CD14-positive monocyte (primary cell): Measurements from ENCODE around the gene TMEM236. TPM values are rescaled to one million over a fixed set of nuclear protein-coding genes. Genes with fewer than 3 reads are reported as not detected.

Experiments
- DNase-seq, 3 donors: peaks; one replicate each; pipeline ENCODE4 v3.0.0-alpha.2; 2011 to 2022
- H2AFZ ChIP-seq: 2 replicates; pipeline ENCODE4 v1.6.0; 2012; ENCODE audit warnings: mild to moderate bottlenecking, low read depth, low read length, inconsistent platforms; ENCODE audit not compliant: insufficient read depth, poor library complexity, severe bottlenecking
- H3K27ac ChIP-seq, 2 donors: 1 replicate in 1 of 2; 2 replicates in 1 of 2; pipeline ENCODE4 v1.5.1; 2012 to 2013; ENCODE audit warnings: low read length in 2 of 2, control low read depth in 1 of 2, inconsistent platforms in 1 of 2, low read depth in 1 of 2, mild to moderate bottlenecking in 1 of 2
- H3K27me3 ChIP-seq, 2 donors: one replicate each; pipeline versions ENCODE4 v1.6.0 to v1.6.1; 2011 to 2013; ENCODE audit warnings: low read length in 2 of 2; ENCODE audit not compliant: control insufficient read depth in 2 of 2, insufficient read depth in 2 of 2
- H3K36me3 ChIP-seq, 2 donors: replicated peaks in 1 of 2; 1 replicate in 1 of 2; 2 replicates in 1 of 2; pipeline versions ENCODE4 v1.5.1 to v1.6.1; 2012 to 2013; ENCODE audit warnings: low read length in 2 of 2, control low read depth in 1 of 2, inconsistent platforms in 1 of 2, mild to moderate bottlenecking in 1 of 2; ENCODE audit not compliant: insufficient read depth in 2 of 2, control insufficient read depth in 1 of 2
- H3K4me1 ChIP-seq, 2 donors: 1 replicate in 1 of 2; 2 replicates in 1 of 2; pipeline versions ENCODE4 v1.5.1 to v1.6.1; 2012 to 2013; ENCODE audit warnings: low read length in 2 of 2, control low read depth in 1 of 2, inconsistent platforms in 1 of 2, mild to moderate bottlenecking in 1 of 2, moderate library complexity in 1 of 2; ENCODE audit not compliant: insufficient read depth in 2 of 2, control insufficient read depth in 1 of 2
- H3K4me2 ChIP-seq: replicated peaks from 2 replicates; pipeline ENCODE3; 2012; ENCODE audit warnings: low read length, moderate library complexity, mild to moderate bottlenecking; ENCODE audit not compliant: poor library complexity, severe bottlenecking; ENCODE audit errors: extremely low read depth
- H3K4me3 ChIP-seq, 3 experiments: fragments of 200-600 bp in 1 of 3; sonication (generic) in 1 of 3; replicated peaks in 1 of 3; 1 replicate in 2 of 3; 2 replicates in 1 of 3; pipeline ENCODE4 v1.5.1; 2011 to 2013; ENCODE audit warnings: low read length in 3 of 3, mild to moderate bottlenecking in 3 of 3, control low read depth in 2 of 3, low read depth in 2 of 3, inconsistent platforms in 1 of 3, moderate library complexity in 1 of 3
- H3K79me2 ChIP-seq: 2 replicates; pipeline ENCODE4 v1.6.0; 2012; ENCODE audit warnings: mild to moderate bottlenecking, control low read depth, inconsistent platforms, low read length, moderate library complexity; ENCODE audit not compliant: insufficient read depth
- H3K9ac ChIP-seq: 2 replicates; pipeline ENCODE4 v1.6.0; 2017; ENCODE audit warnings: low read length, mild to moderate bottlenecking; ENCODE audit not compliant: insufficient read depth, poor library complexity, severe bottlenecking
- H3K9me3 ChIP-seq, 2 donors: replicated peaks in 1 of 2; 1 replicate in 1 of 2; 2 replicates in 1 of 2; pipeline versions ENCODE4 v1.5.1 to v1.6.1; 2012 to 2013; ENCODE audit warnings: low read length in 2 of 2, control low read depth in 1 of 2; ENCODE audit not compliant: control insufficient read depth in 1 of 2, insufficient read depth in 1 of 2
- H4K20me1 ChIP-seq: 2 replicates; pipeline ENCODE4 v1.6.0; 2012; ENCODE audit warnings: mild to moderate bottlenecking, low read length, control low read depth, moderate library complexity; ENCODE audit not compliant: insufficient read depth
- H3K27ac Mint-ChIP-seq, 7 donors: one replicate each; pipeline ENCODE4 v1.8.0; 2020; ENCODE audit warnings: mild to moderate bottlenecking in 7 of 7, mixed read lengths in 7 of 7, moderate library complexity in 6 of 7, inconsistent platforms in 2 of 7
- H3K27me3 Mint-ChIP-seq, 3 donors: one replicate each; pipeline ENCODE4 v1.8.0; 2021 to 2022; ENCODE audit warnings: low read depth in 3 of 3, mild to moderate bottlenecking in 3 of 3, mixed read lengths in 3 of 3, moderate library complexity in 3 of 3, inconsistent platforms in 1 of 3
- H3K36me3 Mint-ChIP-seq, 2 donors: one replicate each; pipeline ENCODE4 v1.8.0; 2020; ENCODE audit warnings: mixed read lengths in 2 of 2, inconsistent platforms in 1 of 2, mild to moderate bottlenecking in 1 of 2
- H3K4me1 Mint-ChIP-seq: one replicate; pipeline ENCODE4 v1.8.0; 2020; ENCODE audit warnings: mild to moderate bottlenecking, mixed read lengths
- H3K4me3 Mint-ChIP-seq, 2 donors: one replicate each; pipeline ENCODE4 v1.8.0; 2020; ENCODE audit warnings: mild to moderate bottlenecking in 2 of 2, mixed read lengths in 2 of 2, moderate library complexity in 1 of 2
- H3K9me3 Mint-ChIP-seq, 7 donors: one replicate each; pipeline ENCODE4 v1.8.0; 2020 to 2022; ENCODE audit warnings: mixed read lengths in 7 of 7, mild to moderate bottlenecking in 6 of 7, moderate library complexity in 6 of 7, inconsistent platforms in 2 of 7
- WGBS: methylation state at CpG from one replicate; pipeline ENCODE4 v1.1.5; 2013; ENCODE audit warnings: missing lambda C conversion rate; ENCODE audit not compliant: insufficient coverage; 5-methylcytosine and 5-hydroxymethylcytosine counted together
- intact Hi-C, 2 donors: fragments of 100-400 bp; cut with micrococcal nuclease; formaldehyde crosslinking; loops; one replicate each; pipeline versions ENCODE4 v1.15.0 to v1.15.1; 2023
- polyA plus RNA-seq, 3 donors: library from polyadenylated mRNA; depleted of rRNA in 1 of 3; unstranded in 2 of 3; stranded (reverse) in 1 of 3; fragments of 300-500 nt in 2 of 3; fragments of >200 nt in 1 of 3; fragmentation: Illumina TruSeq in 2 of 3; gene quantifications; 1 replicate in 2 of 3; 2 replicates in 1 of 3; pipeline ENCODE4 v1.2.3, GENCODE V29; 2012 to 2021
- TF ChIP-seq, protein P1 (sequence below): fragments of 200-600 bp; IDR thresholded peaks from one replicate; pipeline ENCODE4 v1.8.0; 2022; ENCODE audit warnings: antibody characterized with exemption, mild to moderate bottlenecking

Gene TMEM236
- polyA plus RNA-seq, 3 donors, result 0.08 TPM; not detected in 2

DNA sequence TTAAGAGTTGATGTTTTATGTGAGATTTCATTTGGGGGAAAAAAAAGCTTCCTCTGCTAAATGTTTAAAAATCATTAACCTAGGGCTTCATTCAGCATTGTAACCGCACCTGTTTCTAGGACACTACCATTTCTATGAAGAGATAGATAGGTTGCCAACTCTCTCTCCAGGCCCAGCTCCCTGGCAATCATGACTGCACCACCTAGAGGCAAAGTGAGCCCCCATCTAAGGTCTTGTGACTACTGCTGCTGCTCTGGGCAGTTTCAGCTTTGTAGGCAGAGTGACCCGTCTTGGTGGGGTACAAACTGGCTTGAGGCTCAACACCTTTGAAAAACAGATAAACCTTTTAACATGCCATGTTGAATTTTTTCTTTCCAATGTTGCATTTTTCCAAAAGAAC, 29.9 kb downstream of the TMEM236 start:
- H3K27ac Mint-ChIP-seq, result peak overlapping the region in 1 of 7 donors; percentile 27
- peaks cover 3 to 8% (median 3%) of the 10 kb centered on the region in 3 donors for H3K27me3 Mint-ChIP-seq
- H3K9me3 Mint-ChIP-seq, result no peaks in the 10 kb centered on the region
- H3K4me3 Mint-ChIP-seq, result no peak overlapping the region
- H2AFZ ChIP-seq, result no peak overlapping the region
- no peak overlapping the region for H3K4me2 ChIP-seq
- no peaks in the 10 kb centered on the region for H3K79me2 ChIP-seq
- WGBS, result no CpG with 5 or more reads among the region's 2 CpGs
- H3K36me3 Mint-ChIP-seq, result no peaks in the 10 kb centered on the region
- DNase-seq, result no peak
- H3K36me3 ChIP-seq, result no peaks in the 10 kb centered on the region
- H4K20me1 ChIP-seq, result no peaks in the 10 kb centered on the region
- H3K9me3 ChIP-seq, result no peaks in the 10 kb centered on the region
- TF ChIP-seq, protein P1, sequence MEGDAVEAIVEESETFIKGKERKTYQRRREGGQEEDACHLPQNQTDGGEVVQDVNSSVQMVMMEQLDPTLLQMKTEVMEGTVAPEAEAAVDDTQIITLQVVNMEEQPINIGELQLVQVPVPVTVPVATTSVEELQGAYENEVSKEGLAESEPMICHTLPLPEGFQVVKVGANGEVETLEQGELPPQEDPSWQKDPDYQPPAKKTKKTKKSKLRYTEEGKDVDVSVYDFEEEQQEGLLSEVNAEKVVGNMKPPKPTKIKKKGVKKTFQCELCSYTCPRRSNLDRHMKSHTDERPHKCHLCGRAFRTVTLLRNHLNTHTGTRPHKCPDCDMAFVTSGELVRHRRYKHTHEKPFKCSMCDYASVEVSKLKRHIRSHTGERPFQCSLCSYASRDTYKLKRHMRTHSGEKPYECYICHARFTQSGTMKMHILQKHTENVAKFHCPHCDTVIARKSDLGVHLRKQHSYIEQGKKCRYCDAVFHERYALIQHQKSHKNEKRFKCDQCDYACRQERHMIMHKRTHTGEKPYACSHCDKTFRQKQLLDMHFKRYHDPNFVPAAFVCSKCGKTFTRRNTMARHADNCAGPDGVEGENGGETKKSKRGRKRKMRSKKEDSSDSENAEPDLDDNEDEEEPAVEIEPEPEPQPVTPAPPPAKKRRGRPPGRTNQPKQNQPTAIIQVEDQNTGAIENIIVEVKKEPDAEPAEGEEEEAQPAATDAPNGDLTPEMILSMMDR, result no peak
- H3K27me3 ChIP-seq, result no peaks in the 10 kb centered on the region
- no peak overlapping the region for H3K27ac ChIP-seq
- H3K4me3 ChIP-seq, result no peak overlapping the region
- peaks cover 38 to 40% of the 10 kb centered on the region in 2 donors for H3K4me1 ChIP-seq
- intact Hi-C loops, result loop anchor here in 1 of 2 donors (10.0 kb wide), 1 partner anchor 53 kb away; no protein-coding TSS in a partner anchor
- H3K9ac ChIP-seq, result no peak overlapping the region
- peaks cover 47% of the 10 kb centered on the region for H3K4me1 Mint-ChIP-seq

- Mint-ChIP-seq H3K4me3 (peak overlapping the region in 1 of 2 donors; percentile 72), H3K9me3 (no peaks in the 10 kb centered on the region), H3K27ac (peak overlapping the region in 4 of 7 donors; percentile 32 to 86 (median 59)), H3K27me3 (peaks cover 1 to 8% (median 3%) of the 10 kb centered on the region in 3 donors), H3K4me1 (peaks cover 49% of the 10 kb centered on the region), H3K36me3 (no peaks in the 10 kb centered on the region)
- H4K20me1 ChIP-seq, result no peaks in the 10 kb centered on the region
- H3K27ac ChIP-seq, result no peak overlapping the region
- no peaks in the 10 kb centered on the region for H3K9me3 ChIP-seq
- peaks cover 40 to 42% of the 10 kb centered on the region in 2 donors for H3K4me1 ChIP-seq
- no peaks in the 10 kb centered on the region for H3K79me2 ChIP-seq
- peak overlapping the region; percentile 40 for H3K4me2 ChIP-seq
- no peak overlapping the region for H3K9ac ChIP-seq
- no peaks in the 10 kb centered on the region for H3K27me3 ChIP-seq
- no peak overlapping the region for H2AFZ ChIP-seq
- 84% methylated on average over 13 of the region's 16 CpGs for WGBS
- DNase-seq, result no peak
- intact Hi-C loops, result loop anchor here in 1 of 2 donors (10.0 kb wide), 1 partner anchor 52 kb away; no protein-coding TSS in a partner anchor
- peak overlapping the region in 1 of 3 experiments; percentile 34 for H3K4me3 ChIP-seq
- H3K36me3 ChIP-seq, result no peaks in the 10 kb centered on the region
- TF ChIP-seq, protein P1, result no peak
Measured at GRCh38 chr10:17782921-17783665, 31.1 kb downstream of the TMEM236 start.
